HG03460 (cell line): ENCODE data around the gene MAP3K10.

Experiments used
- ATAC-seq: cut with Tn5 transposase; IDR thresholded peaks from one replicate; pipeline ENCODE4 v1.9.1; 2021; ENCODE audit not compliant: unreplicated experiment

MAP3K10 gene

DNA sequence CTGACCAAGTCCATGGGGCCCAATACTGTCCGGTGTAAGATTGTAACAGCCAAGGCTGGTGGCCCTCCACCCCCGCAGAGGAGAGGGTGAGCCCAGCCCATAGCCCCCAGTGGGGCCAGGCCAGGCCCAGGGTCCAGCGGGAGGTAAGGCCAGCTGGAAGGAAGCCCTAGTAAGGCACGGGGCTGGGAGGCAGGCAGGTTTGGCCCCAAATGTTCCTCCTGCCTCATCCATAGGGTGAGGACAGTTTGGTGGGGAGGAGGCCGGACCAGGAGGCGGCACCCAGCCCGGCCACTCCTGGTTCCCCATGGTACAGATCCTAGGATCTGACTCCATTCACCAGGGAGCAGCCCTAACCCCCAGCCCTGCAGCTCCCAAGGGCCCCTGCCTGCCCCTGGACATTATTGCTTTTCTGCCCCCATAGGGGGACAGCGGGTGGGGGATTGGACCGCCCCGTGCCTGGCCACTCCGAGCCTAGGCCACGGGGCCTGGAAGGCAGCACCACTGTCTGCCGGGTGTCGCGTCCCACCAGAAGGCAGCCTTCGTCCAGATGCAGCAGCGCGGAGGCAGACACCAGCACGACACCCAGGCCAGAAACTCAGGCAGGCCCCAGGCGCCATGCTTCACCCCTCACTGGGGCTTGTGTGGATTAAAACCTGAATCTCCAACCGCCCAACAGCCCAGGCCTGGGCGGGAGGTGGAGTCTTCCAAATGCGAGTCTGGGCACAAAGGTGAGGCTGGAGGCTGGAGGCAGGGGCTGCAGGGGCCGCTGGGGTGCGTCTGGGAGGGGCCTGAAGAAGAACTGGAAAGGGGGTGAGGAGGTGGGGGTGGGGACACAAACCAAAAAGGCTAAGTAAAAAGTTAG is 42.0 kb downstream of the MAP3K10 start:
- no peak for ATAC-seq

DNA sequence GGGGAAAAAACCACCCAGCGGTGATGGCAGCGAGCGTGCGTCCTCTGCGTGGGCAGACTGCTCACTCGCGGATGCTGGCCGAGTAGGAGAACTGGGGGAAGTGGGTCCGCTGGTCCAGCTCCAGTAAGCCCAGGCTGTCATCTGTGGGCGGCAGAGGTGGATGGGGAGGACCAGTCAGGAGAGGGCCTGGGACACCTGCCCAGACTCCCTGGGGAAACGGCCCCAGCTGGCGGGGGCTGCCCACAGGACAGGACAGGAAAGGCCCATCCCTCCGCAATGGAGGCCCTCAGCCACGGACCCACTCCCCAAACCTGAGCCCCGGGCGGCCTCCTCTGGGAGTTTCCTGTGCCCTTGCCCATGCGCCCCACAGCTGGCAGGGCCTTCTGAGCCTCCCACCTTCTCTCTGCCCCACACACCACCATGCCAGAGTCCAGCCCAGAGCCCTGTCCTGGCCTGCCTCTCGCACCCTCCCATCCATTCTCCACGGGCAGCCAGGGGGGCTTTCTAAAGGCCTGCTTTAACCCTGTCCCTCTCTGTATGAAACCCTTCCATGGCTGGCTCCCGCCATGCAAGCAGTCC is 42.7 kb downstream of the MAP3K10 start:
- no peak for ATAC-seq

DNA sequence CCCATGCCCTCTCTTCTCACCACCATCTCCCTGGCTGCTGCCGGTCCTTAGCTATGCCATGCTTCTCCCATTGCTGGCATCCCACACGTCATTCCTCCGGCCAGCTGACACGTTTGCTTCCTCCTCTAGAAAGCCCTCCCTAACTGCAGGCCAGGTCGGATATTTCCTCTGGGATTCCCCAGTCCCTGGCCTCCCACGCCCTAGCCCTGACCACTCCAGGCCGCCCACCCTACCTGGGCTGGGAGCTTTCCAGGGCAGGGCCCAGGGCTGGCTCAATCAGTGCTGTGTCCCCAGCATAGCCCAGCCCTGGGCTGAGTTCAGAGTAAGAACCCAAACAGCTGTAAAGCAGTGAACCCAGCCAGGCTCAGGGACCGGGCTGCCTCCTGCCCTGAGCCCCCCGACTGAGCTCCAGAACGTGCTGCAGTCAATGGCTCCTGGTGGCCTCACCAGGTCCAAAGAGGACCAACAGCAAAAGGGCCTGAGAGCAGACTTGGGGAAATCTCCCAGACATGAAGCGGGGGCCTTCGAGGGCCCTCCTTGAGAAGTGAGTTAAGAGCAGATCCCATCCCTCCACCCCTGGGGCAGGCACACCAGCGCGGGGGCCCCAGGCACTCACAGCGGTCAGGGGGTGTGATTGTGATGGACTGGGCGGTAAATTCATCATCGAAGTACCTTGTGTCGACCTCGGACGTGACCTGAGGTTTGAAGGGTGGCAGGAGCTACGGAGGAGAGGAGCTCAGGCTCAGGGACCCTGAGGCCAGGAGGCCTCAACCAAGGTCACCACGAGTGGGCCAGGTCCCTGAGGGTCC is 43.4 kb downstream of the MAP3K10 start:
- ATAC-seq: no peak

DNA sequence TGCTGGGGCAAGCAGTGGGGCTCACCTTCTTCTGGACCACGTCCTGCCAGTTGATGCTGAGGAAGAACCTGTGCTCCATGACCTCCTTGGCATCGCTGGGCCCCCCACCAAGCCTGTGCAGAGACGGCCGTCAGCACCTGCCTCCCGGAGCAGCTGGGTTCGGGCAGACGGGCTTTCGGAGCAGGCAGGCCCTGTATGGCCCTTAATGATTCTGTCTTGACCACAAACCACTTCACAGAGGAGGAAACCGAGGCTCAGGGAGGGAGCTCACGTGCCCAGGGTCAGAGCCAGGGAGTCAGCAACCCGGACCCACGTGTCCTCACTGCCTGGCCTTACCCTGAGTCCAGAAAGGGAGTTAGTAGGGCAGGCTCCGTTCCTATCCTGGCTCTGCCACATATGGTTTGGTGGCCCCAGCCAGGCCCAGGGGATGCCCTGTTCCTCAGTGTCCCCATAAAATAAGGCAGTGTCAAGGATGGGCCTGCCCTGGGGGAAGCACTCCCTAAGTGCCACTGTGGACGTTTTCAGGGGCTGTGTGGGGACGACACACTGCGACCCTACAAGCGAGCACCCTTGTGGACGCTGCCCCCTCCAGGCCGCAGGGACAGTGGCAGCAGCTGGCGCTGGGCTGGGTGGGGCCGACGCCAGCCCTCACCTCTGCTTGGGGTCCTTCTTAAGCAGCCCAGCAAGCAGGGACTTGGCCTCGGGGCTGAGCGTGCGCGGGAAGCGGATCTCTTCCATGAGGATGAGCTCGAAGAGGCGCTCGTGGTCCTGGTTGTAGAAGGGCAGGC is 44.2 kb downstream of the MAP3K10 start:
- ATAC-seq: no peak

DNA sequence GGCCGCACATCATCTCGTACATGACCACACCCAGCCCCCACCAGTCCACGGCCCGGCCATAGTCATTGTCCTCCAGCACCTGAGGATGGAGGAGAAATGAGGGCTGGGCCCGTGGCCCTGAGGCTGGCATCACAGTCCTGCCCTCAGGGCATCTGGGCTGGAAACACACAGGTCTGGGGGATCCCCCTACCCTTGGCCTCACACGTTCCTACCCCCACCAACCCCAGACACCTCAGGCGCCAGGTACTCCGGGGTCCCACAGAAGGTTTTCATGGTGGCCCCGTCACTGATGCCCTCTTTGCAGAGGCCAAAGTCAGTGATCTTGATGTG is 44.8 kb downstream of the MAP3K10 start:
- no peak for ATAC-seq

DNA sequence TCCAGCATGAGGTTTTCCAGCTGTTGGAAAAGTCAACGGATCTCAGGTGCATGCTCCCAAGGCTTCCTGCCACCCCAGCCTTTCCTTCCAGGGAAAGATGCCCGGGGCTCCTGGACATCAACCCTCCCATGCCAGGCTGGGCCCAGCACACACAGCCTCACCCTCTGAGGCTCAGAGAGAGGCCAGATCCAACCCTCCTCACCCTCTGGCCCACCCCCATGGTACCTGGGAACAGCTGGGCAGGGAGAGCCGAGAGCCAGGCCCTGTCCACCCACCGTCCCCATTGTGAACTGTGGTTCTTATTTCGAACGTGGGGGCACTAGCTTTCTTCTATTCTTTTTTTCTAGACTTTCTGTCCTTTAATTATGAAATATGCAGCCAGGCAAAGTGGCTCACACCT is 45.1 kb downstream of the MAP3K10 start:
- ATAC-seq: no peak

DNA sequence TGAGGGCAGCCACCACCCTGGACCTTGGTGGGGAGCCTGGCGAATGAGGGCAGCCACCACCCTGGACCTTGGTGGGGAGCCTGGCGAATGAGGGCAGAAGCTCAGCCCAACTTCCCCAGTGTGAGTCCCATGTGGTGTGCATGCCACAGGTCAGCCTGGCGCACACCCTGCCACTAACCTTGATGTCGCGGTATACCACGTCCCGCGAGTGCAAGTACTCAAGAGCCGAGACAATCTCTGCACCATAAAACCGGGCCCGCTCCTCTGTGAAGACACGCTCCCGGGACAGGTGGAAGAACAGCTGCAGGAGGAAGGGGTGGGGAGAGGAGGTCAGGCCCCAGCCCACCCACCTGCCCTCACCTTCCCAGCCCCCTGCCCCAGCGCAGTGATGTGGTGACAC is 46.6 kb downstream of the MAP3K10 start:
- no peak for ATAC-seq

DNA sequence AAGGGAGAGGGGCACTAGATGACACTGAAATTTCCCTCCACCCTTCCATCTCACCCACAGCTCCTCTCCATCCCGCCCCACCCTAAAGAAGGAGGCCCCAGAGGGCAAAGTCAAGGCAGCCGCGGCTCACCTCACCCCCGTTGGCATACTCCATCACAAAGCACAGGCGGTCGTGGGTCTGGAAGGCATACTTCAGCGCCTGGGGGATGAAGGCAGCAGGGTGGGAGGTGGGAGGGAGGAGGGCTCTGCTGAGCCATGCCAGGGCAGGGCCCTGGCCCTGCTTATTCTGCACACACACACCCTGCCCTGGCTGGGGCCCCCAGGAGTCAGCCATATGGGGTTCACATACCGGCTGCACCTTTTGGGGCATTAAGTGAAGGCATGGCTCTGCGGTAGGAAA is 47.5 kb downstream of the MAP3K10 start:
- no peak for ATAC-seq

DNA sequence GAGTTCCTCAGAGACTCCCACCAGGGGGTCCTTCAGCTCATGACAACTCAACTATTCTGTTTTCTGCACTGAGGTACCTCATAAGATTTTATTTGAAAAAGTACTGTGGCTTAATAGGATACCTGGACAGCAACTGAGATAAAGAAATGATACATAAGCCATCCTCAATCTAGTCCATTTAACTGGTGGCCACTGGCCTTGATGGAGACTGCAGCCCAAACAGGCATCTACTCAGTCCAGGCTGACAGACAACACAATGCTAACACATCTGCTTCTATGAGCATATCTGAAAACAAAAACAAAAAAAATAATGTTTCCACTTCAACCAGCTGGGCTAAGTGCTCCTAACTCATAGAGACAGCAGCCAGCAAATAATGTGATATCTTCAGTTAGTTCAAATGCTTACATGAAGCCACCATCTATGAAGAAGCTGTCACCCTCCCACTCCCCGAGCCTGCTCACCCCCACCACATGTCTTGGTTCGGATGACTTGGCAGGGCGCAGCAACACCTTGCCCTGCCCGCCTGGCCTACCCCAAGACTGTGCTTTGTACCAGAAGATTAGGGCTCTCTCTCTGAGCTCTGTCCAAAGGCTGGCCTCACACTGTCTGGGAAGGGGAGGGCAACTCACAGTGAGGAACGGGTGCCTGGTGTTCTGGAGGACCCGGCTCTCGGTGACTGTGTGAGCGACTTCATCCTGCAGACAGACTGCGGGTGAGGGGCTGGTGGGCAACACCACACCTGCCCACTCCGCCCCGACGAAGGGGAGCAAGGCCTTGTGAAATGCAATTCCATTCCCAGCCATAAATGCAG is 48.4 kb downstream of the MAP3K10 start:
- no peak for ATAC-seq

DNA sequence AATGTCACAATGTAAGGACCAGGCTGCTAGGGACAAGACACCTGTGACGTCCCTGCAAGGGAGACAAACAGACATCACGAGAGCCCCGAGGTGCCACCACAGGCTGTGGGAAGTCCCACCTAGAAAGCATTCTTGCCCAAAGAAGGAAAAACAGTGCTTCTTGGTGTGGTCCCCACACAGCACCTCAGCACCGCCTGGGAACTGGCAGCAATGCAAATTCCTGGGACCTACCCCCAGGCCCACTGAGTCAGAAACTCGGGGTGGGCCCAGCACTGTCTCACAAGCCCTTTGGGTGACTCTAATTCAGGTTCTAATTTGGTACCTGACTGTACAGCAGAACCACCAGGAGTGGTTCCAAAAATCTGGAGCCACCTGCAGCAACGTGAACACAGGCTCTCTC is 49.1 kb downstream of the MAP3K10 start:
- ATAC-seq: no peak

DNA sequence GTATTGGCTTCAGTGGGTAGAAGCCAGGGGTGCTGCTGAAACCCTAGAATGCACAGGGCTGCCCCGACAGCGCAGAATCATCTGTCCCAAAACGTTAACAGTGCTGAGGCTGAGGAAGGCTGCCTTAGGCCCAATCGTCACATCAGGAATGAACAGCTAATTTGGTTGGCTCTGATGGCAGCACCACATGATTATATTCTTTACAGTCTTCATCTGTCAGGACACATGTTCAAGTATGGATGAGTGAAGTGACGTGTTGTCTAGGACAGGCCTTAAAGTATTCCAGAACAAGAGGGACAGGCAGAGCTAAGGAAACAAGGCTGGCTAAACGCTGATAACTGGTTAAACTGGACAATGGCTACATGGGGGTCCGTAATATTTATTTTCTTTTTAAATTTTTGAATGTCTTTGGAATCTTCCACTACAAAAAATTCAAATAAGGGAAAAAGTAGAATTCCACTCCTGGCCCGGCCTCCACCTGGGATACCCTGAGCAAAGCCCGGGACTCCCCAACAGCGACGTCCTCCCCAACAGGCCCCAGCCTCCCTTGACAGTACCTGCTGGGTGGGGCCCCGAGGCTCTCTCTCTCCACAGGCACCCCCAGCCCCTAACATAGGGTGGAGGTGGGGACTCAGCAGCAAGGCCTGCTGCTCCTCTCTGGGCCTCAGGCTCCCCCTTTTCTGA is 50.0 kb downstream of the MAP3K10 start:
- no peak for ATAC-seq

DNA sequence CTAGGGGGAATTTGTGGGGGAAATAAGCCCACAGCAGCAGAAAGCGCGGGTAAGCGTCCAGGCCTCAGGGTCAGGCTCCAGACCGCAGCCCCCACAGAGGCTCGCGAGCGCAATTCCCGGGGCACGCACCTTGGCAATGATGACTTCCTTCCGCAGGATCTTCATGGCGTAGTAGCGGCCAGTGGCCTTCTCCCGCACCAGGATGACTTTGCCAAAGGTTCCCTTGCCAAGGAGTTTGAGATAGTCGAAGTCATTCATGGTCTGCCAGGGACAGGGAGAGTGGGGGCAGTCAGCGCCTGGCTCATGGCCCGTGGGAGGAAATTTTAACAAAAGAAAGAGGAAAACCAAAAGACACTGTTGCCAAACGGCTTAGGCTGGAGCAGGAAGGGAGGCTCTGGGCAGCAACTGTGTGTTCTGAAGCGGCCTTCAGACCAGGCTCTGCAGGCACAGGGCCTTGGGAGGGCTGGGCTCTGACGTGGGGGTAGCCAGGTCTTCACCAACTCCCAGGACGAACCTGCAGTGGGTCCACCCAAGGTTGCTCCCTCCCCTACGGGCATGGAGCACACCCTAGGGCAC is 50.7 kb downstream of the MAP3K10 start:
- no peak for ATAC-seq

DNA sequence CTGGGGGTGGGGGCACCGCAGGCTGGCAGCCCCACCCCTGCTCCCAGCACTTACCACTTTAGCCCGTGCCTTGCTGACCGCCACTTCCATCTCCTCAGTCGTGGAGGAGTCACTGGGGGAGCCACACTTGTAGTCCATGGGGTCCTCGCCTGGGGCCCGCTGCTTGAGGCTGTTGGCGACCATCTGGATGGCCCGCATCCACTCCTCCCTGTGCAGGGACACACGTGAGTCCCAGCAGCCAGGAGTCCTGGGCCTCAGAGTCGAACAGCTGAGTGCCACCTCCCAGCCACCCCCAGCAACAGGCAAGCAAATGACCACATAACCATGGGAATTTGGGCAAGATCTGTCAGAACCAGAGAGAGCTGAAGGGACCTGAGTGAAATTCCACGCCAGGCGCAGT is 51.3 kb downstream of the MAP3K10 start:
- ATAC-seq: no peak

DNA sequence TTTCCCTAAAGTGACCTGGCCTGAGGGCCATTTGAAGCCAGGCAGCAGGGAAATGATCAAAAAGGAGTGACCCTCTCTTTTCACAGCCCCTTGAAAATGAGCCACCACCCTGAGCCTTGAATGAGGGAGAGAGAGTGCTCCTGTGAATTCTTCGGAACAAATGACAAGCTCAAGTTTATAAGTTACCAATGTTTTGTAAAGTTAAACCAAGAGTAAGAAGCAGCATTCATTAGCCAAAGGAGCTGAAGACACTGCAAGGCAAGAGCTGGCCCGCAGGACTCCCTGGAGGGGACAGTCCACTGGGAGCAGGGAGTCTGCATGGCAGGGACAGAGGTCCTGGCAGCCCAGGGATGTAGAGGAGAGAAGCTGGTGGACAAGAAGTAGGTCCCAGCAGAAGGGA is 52.0 kb downstream of the MAP3K10 start:
- ATAC-seq: no peak

DNA sequence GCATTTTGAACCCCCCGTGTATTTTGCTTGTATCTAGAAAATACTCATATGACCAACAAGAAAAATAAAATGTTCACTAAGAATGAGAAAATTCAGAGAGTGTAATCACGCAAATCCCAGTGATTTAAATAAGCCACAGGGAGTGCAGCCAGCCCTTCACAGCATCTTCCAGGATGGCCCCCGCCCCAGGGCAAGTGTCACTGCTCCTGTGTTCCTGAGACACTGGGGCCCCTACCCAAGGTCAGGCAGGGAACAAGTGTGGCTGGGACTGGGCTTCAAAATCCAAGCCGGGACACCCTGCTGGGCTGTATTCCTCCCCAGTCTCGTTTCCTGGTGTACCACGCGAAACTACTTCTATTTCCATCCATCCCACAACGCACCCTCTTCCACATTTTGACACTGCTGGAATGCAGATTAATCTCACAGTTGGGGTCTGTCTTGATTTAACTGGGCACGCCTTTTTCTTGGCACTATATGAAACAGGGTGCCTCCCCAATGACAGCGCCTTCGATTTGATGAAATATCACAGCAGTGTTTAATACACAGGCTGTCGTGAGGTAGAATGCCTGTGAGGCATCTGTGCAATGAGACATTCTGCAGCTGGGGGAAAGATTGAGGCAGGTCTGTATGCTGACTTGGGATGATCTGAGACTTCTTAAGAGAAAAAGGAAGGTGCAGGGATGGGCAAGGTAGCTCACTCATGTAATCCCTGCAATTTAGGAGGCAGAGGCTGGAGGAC is 53.5 kb downstream of the MAP3K10 start:
- no peak for ATAC-seq

DNA sequence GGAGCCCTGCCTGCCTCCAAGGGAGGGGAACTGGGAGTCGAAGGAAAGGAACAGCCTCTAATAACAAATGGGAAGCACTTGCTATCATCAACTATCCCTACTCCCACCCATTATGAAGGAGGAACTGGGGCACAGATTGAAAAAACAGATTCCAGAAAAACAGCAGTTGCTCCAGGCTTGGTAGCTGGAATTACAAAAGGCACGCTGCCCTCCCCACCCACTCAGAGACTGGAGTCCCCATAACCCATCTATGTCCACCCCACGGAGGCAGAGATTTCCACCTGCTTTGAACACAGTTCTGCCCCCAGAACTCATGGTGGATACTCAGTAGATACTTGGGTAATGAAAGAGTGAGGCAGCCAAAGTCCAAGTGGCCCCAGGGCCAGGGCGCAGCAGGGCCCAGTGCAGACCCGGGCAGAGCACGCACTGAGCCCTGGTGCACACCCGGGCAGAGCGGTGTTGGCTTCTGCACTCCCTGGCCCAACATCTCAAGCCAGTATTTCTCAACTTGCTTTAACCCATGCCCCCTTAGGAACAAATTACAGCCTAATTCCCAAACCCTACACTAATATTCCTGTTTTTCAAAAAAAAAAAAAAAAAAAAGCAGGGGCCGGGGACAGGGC is 54.4 kb downstream of the MAP3K10 start:
- no peak for ATAC-seq

DNA sequence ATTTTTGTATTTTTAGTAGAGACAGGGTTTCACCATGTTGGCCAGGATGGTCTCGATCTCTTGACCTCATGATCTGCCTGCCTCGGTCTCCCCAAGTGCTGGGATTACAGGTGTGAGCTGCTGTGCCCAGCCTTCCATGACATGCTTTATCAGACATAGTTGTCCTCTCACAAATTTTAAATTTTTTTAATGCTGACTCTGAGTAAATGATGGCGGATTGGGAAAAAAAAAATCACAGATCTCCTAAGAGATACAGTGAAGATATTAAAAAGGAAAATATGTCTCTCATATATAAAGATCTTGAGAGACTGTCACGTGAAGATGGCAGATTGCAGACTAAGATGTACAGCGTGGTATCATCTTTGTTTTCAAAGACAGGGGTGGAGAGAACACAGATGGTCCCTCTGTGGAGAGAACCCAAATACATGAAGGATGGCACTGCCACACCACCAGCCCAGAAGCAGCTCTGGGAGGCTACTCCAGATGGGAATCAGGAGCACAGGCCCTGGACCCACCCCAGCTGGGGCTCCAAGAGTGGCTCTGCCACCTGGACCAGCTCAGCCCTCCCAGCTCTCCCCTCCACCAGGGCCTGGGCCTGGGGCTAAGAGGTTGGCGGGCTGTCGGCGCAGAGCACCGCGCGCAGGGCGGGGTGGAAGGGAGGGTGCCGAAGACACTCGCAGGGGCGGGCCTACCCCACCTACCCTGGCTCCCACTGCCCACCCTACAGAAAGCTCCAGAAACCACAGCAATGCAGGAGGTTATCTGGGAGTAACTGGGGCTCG is 55.3 kb downstream of the MAP3K10 start:
- no peak for ATAC-seq

DNA sequence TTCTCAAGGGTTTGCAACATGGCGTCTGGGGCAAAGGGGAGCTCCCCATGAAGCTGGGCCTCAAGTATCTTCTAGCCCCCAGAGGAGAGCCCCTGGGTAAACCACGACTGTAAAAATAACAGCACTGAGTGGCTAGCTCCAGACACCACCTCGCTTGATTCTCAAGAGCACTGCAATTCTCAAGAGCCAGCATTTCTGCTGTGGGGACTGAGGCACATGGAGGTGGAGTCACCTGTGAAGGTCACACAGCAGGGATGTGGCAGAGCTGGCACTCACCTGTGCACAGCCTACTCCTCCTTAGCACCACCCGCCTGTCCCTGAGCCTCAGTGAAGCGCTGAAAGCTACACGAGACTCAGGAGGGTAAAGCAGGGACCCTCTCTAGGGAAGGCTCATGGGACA is 56.0 kb downstream of the MAP3K10 start:
- no peak for ATAC-seq
